Astrocyte of the cerebellum (primary cell): ENCODE measurements around the gene ZDHHC17.
"Not testable (repeated sequence)": the region's sequence is repeated elsewhere in the genome, so short reads cannot be mapped to it uniquely, and the experiment has no call there.

ENCODE experiments used
- DNase-seq: peaks from one replicate; pipeline ENCODE4 v3.0.0-alpha.2; 2011; ENCODE audit warnings: low read depth
- H3K4me3 ChIP-seq: 2 replicates; pipeline ENCODE4 v1.5.1; 2011; ENCODE audit warnings: mild to moderate bottlenecking, low read depth, low read length, moderate library complexity
- in situ Hi-C: cut with HindIII; loops from 2 replicates; pipeline ENCODE4 v1.10.0; 2017; ENCODE audit warnings: low sequenced_read_pairs
- TF ChIP-seq, protein P1 (sequence below): IDR thresholded peaks from 2 replicates; pipeline ENCODE4 v1.5.1; 2012; ENCODE audit warnings: low read length, low read depth, moderate library complexity, mild to moderate bottlenecking; ENCODE audit errors: missing control alignments

The ZDHHC17 gene

DNA sequence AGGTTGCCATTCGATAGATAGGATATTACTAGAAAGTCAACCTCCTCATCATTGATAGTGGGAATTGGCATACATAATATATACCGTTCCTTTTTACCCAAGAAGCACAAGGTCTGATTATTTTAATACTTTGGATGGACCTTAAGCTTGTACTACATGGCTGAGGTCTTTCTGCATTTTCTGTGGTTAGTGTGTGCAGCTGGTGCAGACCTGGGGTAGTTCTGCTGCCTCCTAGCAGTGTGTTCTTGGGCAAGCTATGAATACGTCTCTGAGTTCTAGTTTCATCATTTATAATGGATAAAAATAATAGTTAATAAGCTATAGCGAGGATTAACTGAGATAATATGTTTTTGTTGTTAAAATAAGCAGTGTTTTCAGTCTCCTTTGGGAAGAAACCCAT, 2.2 kb downstream of the ZDHHC17 start:
- DNase-seq: no peak
- in situ Hi-C loops: no loop called here
- TF ChIP-seq, protein P1, sequence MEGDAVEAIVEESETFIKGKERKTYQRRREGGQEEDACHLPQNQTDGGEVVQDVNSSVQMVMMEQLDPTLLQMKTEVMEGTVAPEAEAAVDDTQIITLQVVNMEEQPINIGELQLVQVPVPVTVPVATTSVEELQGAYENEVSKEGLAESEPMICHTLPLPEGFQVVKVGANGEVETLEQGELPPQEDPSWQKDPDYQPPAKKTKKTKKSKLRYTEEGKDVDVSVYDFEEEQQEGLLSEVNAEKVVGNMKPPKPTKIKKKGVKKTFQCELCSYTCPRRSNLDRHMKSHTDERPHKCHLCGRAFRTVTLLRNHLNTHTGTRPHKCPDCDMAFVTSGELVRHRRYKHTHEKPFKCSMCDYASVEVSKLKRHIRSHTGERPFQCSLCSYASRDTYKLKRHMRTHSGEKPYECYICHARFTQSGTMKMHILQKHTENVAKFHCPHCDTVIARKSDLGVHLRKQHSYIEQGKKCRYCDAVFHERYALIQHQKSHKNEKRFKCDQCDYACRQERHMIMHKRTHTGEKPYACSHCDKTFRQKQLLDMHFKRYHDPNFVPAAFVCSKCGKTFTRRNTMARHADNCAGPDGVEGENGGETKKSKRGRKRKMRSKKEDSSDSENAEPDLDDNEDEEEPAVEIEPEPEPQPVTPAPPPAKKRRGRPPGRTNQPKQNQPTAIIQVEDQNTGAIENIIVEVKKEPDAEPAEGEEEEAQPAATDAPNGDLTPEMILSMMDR: no peak
- no peak overlapping the region for H3K4me3 ChIP-seq

DNA sequence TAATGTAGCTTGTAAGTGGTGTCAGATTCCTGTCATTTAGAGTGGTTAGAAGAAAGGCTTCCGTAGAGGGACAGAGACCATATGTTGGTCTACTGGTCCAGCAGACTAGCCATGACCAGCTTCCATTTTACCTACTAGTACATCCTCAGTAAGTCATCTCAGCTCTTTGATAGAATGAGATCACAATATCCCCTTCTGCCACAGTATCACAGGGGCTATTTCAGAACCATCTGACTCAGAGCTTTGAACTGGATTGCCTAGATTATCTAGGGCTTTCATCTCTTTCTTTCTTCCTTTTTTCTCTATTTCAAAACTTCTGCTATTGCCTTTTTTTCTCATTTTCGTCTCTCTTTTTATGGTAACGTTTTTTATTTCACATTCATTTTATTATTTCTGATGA, 4.7 kb downstream of the ZDHHC17 start:
- TF ChIP-seq, protein P1: no peak

DNA sequence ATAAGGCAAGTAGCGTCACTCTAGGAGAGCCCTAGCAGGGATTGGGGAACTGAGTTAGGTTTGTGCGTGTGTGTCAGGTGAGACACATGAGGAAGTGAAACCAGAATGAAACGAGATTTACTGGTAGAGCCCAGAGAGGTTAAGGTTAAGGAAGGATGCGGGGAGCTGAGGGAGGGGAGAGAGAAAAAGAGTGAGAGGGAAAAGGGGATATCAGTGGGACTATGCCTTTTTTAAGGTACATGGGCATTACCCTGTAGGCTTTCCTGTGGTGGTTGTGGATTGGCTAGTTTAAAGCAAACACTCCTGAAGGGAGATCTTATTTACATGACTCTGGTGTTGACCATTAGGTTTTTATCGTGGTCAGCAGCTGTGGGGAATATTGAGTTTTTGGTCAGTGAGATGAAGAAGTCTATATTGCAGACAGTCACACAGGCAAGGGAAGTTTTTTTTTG, 13.9 kb downstream of the ZDHHC17 start:
- TF ChIP-seq, protein P1: no peak
- in situ Hi-C loops: no loop called here
- no peak for DNase-seq
- H3K4me3 ChIP-seq: no peak overlapping the region

More for the DNA sequence above, 4.7 kb downstream of the ZDHHC17 start:
- in situ Hi-C loops: no loop called here
- no peak overlapping the region for H3K4me3 ChIP-seq
- DNase-seq: no peak

- TF ChIP-seq, protein P1: no peak
- no peak for DNase-seq
- no peak overlapping the region for H3K4me3 ChIP-seq
- in situ Hi-C loops: no loop called here
These were observed 14.4 kb downstream of the ZDHHC17 start for GRCh38 chr12:76778364-76778763.

- in situ Hi-C loops, DNase-seq, H3K4me3 ChIP-seq: not testable (repeated sequence)
These were observed 15.4 kb downstream of the ZDHHC17 start for GRCh38 chr12:76779310-76779709.

- in situ Hi-C loops: no loop called here
- no peak for DNase-seq
- no peak overlapping the region for H3K4me3 ChIP-seq
- TF ChIP-seq, protein P1: no peak
These were observed 17.4 kb downstream of the ZDHHC17 start for GRCh38 chr12:76781321-76781720.

- in situ Hi-C loops: no loop called here
- TF ChIP-seq, protein P1: no peak
- DNase-seq: no peak
- H3K4me3 ChIP-seq: no peak overlapping the region
These were observed 18.6 kb downstream of the ZDHHC17 start for GRCh38 chr12:76782526-76782925.
